K562 (cell line): ENCODE data around the gene PTPRG. TPM values are rescaled to one million over a fixed set of nuclear protein-coding genes. Genes with fewer than 3 reads are reported as not detected.

ENCODE experiments used
- HDAC8 ChIP-seq: fragments of 450-650 bp; IDR thresholded peaks from 2 replicates; pipeline ENCODE4 v1.6.1; 2016; ENCODE audit warnings: mild to moderate bottlenecking, missing genetic modification characterization, moderate library complexity, missing compliant biosample characterization
- ILF3 ChIP-seq: fragments of 450-650 bp; IDR thresholded peaks from 2 replicates; pipeline ENCODE4 v1.6.1; 2018; ENCODE audit warnings: antibody characterized with exemption, mild to moderate bottlenecking, moderate library complexity, borderline replicate concordance
- USF2 ChIP-seq: sonication (generic); formaldehyde crosslinking; IDR thresholded peaks from 2 replicates; pipeline ENCODE4 v1.5.0; 2020; ENCODE audit warnings: missing genetic modification reagents
- polyA plus RNA-seq, 8 experiments: library from polyadenylated mRNA; depleted of rRNA in 4 of 8; stranded (reverse) in 5 of 8; unstranded in 3 of 8; fragments of >200 nt; fragmentation: Nextera tagmentation in 2 of 8; fragmentation: Illumina TruSeq in 1 of 8; extraction: Ambion mirVana in 2 of 8; extraction: Trizol in 1 of 8; gene quantifications; 2 replicates each; pipeline versions ENCODE4 v1.2.1 to v1.2.3, GENCODE V29; 2011 to 2014; ENCODE audit warnings: inconsistent platforms in 1 of 8, missing spikeins in 1 of 8
- total RNA-seq, 7 experiments: library from RNA; depleted of rRNA in 6 of 7; stranded (reverse); fragments of >200 nt in 6 of 7; fragmentation: Illumina TruSeq in 2 of 7; extraction: Trizol in 2 of 7; gene quantifications; 2 replicates each; pipeline versions ENCODE4 v1.2.1 to v1.2.3, GENCODE V29; 2011 to 2021; ENCODE audit warnings: low replicate concordance in 1 of 7
- TF ChIP-seq, protein P1 (sequence below): fragments of 250-450 bp; sonication (Bioruptor Pico); IDR thresholded peaks from 2 replicates; pipeline ENCODE4 v1.4.0; 2020

The PTPRG gene
- total and polyA plus RNA-seq, 9 of the 15 experiments (the other 6 are each of a cell fraction or from before 2014, with no cell fraction given): 0.16 TPM; not detected in 8

DNA sequence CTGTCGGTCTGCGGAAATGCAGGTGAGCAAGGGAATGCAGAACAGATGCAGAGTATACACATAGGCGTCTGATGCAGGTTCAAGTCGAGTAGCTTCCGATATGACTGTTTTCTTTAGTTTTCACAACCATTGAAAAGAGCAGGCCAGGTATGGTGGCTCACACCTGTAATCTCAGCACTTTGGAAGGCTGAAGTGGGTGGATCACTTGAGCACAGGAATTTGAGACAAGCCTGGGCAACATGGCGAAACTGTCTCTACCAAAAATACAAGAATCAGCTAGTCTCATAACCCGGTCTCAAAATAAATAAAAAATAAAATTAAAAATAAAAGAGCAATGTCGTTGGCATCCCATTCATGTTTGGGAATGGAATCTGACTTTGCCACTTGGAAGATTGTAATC lies 101.5 kb downstream of the PTPRG start (continued):
- TF ChIP-seq, protein P1, sequence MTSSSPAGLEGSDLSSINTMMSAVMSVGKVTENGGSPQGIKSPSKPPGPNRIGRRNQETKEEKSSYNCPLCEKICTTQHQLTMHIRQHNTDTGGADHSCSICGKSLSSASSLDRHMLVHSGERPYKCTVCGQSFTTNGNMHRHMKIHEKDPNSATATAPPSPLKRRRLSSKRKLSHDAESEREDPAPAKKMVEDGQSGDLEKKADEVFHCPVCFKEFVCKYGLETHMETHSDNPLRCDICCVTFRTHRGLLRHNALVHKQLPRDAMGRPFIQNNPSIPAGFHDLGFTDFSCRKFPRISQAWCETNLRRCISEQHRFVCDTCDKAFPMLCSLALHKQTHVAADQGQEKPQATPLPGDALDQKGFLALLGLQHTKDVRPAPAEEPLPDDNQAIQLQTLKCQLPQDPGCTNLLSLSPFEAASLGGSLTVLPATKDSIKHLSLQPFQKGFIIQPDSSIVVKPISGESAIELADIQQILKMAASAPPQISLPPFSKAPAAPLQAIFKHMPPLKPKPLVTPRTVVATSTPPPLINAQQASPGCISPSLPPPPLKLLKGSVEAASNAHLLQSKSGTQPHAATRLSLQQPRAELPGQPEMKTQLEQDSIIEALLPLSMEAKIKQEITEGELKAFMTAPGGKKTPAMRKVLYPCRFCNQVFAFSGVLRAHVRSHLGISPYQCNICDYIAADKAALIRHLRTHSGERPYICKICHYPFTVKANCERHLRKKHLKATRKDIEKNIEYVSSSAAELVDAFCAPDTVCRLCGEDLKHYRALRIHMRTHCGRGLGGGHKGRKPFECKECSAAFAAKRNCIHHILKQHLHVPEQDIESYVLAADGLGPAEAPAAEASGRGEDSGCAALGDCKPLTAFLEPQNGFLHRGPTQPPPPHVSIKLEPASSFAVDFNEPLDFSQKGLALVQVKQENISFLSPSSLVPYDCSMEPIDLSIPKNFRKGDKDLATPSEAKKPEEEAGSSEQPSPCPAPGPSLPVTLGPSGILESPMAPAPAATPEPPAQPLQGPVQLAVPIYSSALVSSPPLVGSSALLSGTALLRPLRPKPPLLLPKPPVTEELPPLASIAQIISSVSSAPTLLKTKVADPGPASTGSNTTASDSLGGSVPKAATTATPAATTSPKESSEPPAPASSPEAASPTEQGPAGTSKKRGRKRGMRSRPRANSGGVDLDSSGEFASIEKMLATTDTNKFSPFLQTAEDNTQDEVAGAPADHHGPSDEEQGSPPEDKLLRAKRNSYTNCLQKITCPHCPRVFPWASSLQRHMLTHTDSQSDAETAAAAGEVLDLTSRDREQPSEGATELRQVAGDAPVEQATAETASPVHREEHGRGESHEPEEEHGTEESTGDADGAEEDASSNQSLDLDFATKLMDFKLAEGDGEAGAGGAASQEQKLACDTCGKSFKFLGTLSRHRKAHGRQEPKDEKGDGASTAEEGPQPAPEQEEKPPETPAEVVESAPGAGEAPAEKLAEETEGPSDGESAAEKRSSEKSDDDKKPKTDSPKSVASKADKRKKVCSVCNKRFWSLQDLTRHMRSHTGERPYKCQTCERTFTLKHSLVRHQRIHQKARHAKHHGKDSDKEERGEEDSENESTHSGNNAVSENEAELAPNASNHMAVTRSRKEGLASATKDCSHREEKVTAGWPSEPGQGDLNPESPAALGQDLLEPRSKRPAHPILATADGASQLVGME: no peak
- no peak for TF ChIP-seq ILF3
- no peak for TF ChIP-seq HDAC8 (tag)
- TF ChIP-seq USF2 (CRISPR knock-in tag): no peak
